Ovary (tissue), 9 donors: ENCODE results near the gene TICAM1. TPM values are rescaled to one million over a fixed set of nuclear protein-coding genes. Genes with fewer than 3 reads are reported as not detected.
"Not testable (repeated sequence)": the region's sequence is repeated elsewhere in the genome, so short reads cannot be mapped to it uniquely, and the experiment has no call there.

Experiments
- DNase-seq, 5 donors: peaks; one replicate each; pipeline ENCODE4 v3.0.0-alpha.2; 2019 to 2020
- H3K27ac ChIP-seq, 2 donors: fragments of 200-600 bp; one replicate each; pipeline versions ENCODE4 v1.5.1 to v1.8.0; 2019 to 2022
- H3K27me3 ChIP-seq: fragments of 200-600 bp; one replicate; pipeline ENCODE4 v1.8.0; 2022
- H3K36me3 ChIP-seq: fragments of 200-600 bp; sonication (generic); one replicate; pipeline ENCODE4 v1.5.1; 2019
- H3K4me1 ChIP-seq: one replicate; pipeline ENCODE4 v1.8.1; 2013; ENCODE audit warnings: mild to moderate bottlenecking, moderate library complexity; ENCODE audit not compliant: insufficient read depth
- H3K4me3 ChIP-seq: fragments of 200-600 bp; sonication (generic); one replicate; pipeline ENCODE4 v1.5.1; 2017
- H3K9me3 ChIP-seq, 2 donors: fragments of 200-600 bp in 1 of 2; sonication (generic) in 1 of 2; one replicate each; pipeline versions ENCODE4 v1.5.1 to v1.8.1; 2013 to 2019; ENCODE audit warnings: mild to moderate bottlenecking in 1 of 2, moderate library complexity in 1 of 2
- EP300 ChIP-seq: sonication (generic); formaldehyde crosslinking; IDR thresholded peaks from one replicate; pipeline ENCODE4 v1.6.1; 2017; ENCODE audit warnings: antibody characterized with exemption
- POLR2A ChIP-seq: fragments of 450-650 bp; IDR thresholded peaks from one replicate; pipeline ENCODE4 v1.6.1; 2017; ENCODE audit warnings: antibody characterized with exemption, mild to moderate bottlenecking, moderate library complexity
- whole genome bisulfite sequencing, 3 donors: extraction: QIAGEN DNeasy Blood & Tissue Kit in 1 of 3; methylation state at CpG; one replicate each; pipeline versions ENCODE4 v1.1.5 to v1.1.7; 2013 to 2017; 5-methylcytosine and 5-hydroxymethylcytosine counted together
- intact Hi-C, 4 donors: fragments of 100-400 bp; cut with DNase I; formaldehyde crosslinking; loops; one replicate each; pipeline versions ENCODE4 v1.11.0 to v1.15.1; 2022 to 2023
- polyA plus RNA-seq, 2 donors: library from polyadenylated mRNA; stranded (reverse); fragments of 200-250 nt in 1 of 2; fragments of 350-450 nt in 1 of 2; fragmentation: Illumina TruSeq in 1 of 2; extraction: RNeasy Lipid Tissue Mini Kit (QIAGEN cat#74804) in 1 of 2; gene quantifications; one replicate each; pipeline ENCODE4 v1.2.3, GENCODE V29; 2013 to 2014
- total RNA-seq, 7 donors: library from RNA; depleted of rRNA in 2 of 7; stranded (reverse); fragments of >200 nt in 2 of 7; fragmentation: NEBNext Ultra II Directional in 3 of 7; extraction: Animal tissue kit (Norgen Biotek cat#: 25700) in 3 of 7; gene quantifications; one replicate each; pipeline versions ENCODE4 v1.1.0 to v1.2.4, GENCODE V29; 2016 to 2023
- TF ChIP-seq, protein P1 (sequence below), 3 donors: fragments of 450-650 bp in 2 of 3; fragments of 200-600 bp in 1 of 3; IDR thresholded peaks; one replicate each; pipeline versions ENCODE4 v1.5.1 to v1.8.0; 2016 to 2022; ENCODE audit warnings: antibody characterized with exemption in 3 of 3, mild to moderate bottlenecking in 1 of 3
- donor health status: DM: no; HTN: no; CAD: no; lungs with moderate emphysema.
- donor health status: DM: no; HTN: no; CAD: no.
- donor health status: Bipolar disorder and iron deficiency.
- donor health status: DM: yes; HTN: yes; CAD: no.
- donor health status: DM: no; HTN: no; CAD: no.
- donor health status: DM: yes; HTN: yes; CAD: no.

TICAM1 gene
- total and polyA plus RNA-seq, 9 donors = 2.5 to 13.3 (median 8.8) TPM

DNA sequence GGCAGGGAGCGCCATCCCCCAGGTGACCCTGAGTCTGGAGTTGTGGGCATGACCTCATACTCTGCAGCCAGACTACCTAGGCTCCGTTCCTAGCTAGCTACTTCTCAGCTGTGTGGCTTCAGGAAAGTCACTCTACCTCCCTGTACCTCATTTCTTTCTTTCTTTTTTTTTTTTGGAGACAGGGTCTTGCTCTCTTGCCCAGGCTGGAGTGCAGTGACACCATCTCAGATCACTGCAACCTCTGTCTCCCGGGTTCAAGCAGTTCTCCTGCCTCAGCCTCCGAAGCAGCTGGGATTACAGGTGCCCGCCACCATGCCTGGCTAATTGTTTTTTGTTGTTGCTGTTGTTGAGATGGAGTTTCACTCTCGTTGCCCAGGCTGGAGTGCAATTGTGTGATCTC is 21.0 kb upstream of the TICAM1 start:
- no peak for DNase-seq
- Histone ChIP-seq H3K27ac (no peak overlapping the region), H3K9me3 (no peaks in the 10 kb centered on the region), H3K36me3 (no peaks in the 10 kb centered on the region), H3K4me3 (no peak overlapping the region), H3K4me1 (peaks cover 1% of the 10 kb centered on the region), H3K27me3 (no peaks in the 10 kb centered on the region)
- no peak for TF ChIP-seq EP300
- TF ChIP-seq, protein P1, sequence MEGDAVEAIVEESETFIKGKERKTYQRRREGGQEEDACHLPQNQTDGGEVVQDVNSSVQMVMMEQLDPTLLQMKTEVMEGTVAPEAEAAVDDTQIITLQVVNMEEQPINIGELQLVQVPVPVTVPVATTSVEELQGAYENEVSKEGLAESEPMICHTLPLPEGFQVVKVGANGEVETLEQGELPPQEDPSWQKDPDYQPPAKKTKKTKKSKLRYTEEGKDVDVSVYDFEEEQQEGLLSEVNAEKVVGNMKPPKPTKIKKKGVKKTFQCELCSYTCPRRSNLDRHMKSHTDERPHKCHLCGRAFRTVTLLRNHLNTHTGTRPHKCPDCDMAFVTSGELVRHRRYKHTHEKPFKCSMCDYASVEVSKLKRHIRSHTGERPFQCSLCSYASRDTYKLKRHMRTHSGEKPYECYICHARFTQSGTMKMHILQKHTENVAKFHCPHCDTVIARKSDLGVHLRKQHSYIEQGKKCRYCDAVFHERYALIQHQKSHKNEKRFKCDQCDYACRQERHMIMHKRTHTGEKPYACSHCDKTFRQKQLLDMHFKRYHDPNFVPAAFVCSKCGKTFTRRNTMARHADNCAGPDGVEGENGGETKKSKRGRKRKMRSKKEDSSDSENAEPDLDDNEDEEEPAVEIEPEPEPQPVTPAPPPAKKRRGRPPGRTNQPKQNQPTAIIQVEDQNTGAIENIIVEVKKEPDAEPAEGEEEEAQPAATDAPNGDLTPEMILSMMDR (IDR thresholded peaks at IDR 0.05) = no peak
- no peak for TF ChIP-seq POLR2A
- intact Hi-C loops = loop anchor here (2.0 to 5.0 kb wide), 2 partner anchors 40 kb away; no protein-coding TSS in a partner anchor
- whole genome bisulfite sequencing, 3 donors = 89 to 96% (median 92%) methylated on average over 6 of the region's 6 CpGs

DNA sequence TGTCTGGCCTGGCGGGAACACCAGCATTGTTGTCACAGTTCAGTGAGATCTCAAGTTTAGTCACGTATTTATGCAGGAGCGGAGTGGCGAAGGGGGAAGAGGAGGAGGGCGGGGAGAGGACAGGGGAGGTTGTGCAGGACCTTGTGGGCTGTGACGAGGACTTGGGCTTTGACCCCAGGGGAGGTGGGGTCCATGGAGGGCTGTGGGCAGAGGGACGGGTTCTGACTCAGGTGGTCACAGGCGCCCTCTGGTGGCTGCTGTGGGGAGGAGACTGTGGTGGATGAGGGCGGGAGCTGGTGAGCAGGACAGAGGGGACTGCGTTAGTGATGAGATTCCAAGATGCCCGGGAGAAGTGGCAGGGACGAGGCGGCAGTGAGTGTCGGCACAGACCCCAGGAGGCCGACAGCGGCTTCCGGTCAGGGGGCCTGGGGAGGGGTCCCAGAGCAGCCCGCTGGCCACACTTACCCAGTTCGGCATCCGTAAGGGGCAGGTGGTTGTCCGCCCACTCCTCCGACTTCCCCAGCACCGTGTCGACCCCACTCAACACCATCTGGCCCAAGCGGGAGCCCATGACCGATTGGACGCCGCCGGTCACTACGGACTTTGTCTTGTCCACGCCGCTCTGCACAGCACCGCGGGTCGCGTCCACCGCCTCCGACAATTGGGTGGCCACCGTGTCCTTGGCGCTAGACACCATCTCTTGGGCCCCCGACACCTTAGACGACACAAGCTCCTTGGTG is 20.2 kb upstream of the TICAM1 start:
- H3K4me1 ChIP-seq = peaks cover 1% of the 10 kb centered on the region
- no peaks in the 10 kb centered on the region for H3K9me3 ChIP-seq
- WGBS, 3 donors = 76 to 80% (median 76%) methylated on average over 41 to 42 of the region's 42 CpGs
- TF ChIP-seq, protein P1 (IDR thresholded peaks at IDR 0.05) = peak; percentile 52 to 81 (median 78)
- no peak for TF ChIP-seq EP300
- H3K4me3 ChIP-seq = no peak overlapping the region
- intact Hi-C loops = loop anchor here (2.0 to 5.0 kb wide), 2 partner anchors 39 kb away; no protein-coding TSS in a partner anchor
- H3K27ac ChIP-seq = no peak overlapping the region
- H3K36me3 ChIP-seq = no peaks in the 10 kb centered on the region
- H3K27me3 ChIP-seq = no peaks in the 10 kb centered on the region
- DNase-seq = peak; percentile 61 to 82 (median 79)

DNA sequence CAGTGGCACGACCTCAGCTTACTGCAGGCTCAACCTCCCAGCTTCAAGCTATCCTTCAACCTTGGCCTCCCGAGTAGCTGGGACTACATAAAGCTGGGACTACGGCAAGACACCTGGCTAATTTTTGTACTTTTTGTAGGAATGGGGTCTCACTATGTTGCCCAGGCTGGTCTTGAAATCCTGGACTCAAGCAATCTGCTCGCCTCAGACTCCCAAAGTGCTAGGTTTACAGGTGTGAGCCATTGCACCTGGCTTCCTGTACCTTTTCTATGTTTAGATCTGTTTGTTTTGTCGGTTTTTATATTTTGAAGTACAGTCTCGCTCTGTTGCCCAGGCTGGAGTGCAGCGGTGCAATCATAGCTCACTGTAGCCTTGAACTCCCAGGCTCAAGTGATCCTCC is 17.5 kb upstream of the TICAM1 start:
- no peaks in the 10 kb centered on the region for H3K9me3 ChIP-seq
- 73 to 86% (median 74%) methylated on average over 7 of the region's 7 CpGs for WGBS, 3 donors
- intact Hi-C loops = no loop called here

DNA sequence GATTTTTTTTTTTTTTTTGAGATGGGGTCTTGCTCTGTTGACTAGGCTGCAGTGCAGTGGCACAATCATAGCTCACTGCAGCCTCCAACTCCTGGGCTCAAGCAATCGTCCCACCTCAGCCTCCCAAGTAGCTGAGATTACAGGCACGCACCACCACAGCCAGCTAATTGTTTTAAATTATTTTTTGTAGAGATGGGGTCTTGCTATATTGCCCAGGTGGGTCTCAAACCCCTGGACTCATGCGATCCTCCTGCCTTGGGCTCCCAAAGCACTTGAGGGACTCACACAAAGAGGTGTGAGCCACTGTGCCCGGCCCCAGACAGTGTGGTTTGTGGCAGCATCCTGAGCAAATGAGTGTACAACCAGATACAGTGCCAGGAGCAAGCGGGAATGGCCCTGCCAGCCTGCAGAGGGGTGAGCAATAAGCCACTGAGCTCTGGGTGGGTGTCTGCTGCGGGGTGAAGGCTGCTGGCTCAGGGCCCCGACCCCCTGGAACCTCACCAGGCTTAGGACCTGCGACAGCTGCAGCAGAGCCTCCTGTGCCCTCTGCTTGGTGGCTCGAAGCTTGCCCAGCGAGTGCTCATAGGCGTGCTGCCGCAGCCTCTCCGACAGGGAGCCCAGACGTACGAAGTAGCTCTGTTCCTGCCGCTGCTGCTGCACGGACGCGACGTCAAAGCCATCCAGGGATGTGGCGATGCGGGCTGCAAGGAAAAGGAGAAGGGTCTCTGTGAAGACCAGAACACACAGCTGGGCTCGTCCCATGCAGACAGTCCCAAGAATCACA is 15.9 kb upstream of the TICAM1 start:
- 94 to 95% (median 94%) methylated on average over 23 of the region's 23 CpGs for WGBS, 3 donors
- intact Hi-C loops = no loop called here

More for the DNA sequence above, 17.5 kb upstream of the TICAM1 start:
- TF ChIP-seq POLR2A = no peak
- TF ChIP-seq, protein P1 (IDR thresholded peaks at IDR 0.05) = no peak
- no peak for TF ChIP-seq EP300
- H3K27me3 ChIP-seq = no peaks in the 10 kb centered on the region
- no peak overlapping the region for H3K4me3 ChIP-seq
- DNase-seq = no peak
- peaks cover 4% of the 10 kb centered on the region for H3K4me1 ChIP-seq
- no peak overlapping the region for H3K27ac ChIP-seq
- no peaks in the 10 kb centered on the region for H3K36me3 ChIP-seq

DNA sequence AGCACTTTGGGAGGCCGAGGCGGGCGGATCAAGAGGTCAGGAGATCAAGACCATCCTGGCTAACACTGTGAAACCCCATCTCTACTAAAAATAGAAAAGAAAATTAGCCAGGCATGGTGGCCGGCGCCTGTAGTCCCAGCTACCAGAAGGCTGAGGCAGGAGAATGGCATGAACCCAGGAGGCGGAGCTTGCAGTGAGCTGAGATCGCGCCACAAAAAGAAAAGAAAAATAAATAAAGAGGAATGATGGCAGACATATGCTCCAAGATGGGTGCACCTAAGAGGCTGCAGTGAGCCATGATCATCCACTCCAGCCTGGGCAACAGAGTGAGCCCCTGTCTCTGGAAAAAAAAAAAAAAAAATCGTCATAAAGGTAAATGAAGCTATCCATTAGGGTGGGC is 14.5 kb upstream of the TICAM1 start:
- H3K36me3 ChIP-seq, H3K27me3 ChIP-seq, H3K4me1 ChIP-seq, H3K4me3 ChIP-seq, H3K27ac ChIP-seq, intact Hi-C loops, H3K9me3 ChIP-seq: not testable (repeated sequence)
- peak; percentile 38 to 67 (median 55) for DNase-seq
- WGBS, 3 donors = 12 to 41% (median 18%) methylated on average over 9 of the region's 9 CpGs

More for the DNA sequence above, 15.9 kb upstream of the TICAM1 start:
- no peaks in the 10 kb centered on the region for H3K9me3 ChIP-seq
- H3K4me3 ChIP-seq = no peak overlapping the region
- H3K27ac ChIP-seq = no peak overlapping the region
- peaks cover 4% of the 10 kb centered on the region for H3K4me1 ChIP-seq
- no peak for DNase-seq
- no peaks in the 10 kb centered on the region for H3K27me3 ChIP-seq
- TF ChIP-seq, protein P1 (IDR thresholded peaks at IDR 0.05) = no peak
- no peaks in the 10 kb centered on the region for H3K36me3 ChIP-seq
